Measurements from ENCODE around the gene C5orf63.
"Not testable (repeated sequence)": the region's sequence is repeated elsewhere in the genome, so short reads cannot be mapped to it uniquely, and the experiment has no call there.

C5orf63 gene

DNA sequence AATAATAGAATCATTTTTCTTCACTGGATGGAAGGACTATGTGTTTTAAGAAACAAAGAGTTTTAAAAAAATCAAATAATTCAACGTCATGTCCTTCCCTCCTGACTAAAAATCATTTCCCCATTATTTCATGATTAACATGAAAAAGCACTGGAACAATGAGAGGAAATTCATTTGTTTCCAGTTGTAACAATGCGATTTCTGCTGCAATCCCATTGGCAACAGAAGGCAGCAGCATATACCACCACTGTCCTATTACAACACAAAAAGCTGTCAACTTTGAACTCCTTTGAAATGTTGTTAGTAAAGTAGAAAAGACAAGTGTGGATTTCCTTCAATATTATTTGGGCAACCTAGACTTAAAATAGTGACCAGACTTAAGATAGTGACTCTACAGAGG, 3.1 kb downstream of the C5orf63 start:
- DNase-seq = no peak

DNA sequence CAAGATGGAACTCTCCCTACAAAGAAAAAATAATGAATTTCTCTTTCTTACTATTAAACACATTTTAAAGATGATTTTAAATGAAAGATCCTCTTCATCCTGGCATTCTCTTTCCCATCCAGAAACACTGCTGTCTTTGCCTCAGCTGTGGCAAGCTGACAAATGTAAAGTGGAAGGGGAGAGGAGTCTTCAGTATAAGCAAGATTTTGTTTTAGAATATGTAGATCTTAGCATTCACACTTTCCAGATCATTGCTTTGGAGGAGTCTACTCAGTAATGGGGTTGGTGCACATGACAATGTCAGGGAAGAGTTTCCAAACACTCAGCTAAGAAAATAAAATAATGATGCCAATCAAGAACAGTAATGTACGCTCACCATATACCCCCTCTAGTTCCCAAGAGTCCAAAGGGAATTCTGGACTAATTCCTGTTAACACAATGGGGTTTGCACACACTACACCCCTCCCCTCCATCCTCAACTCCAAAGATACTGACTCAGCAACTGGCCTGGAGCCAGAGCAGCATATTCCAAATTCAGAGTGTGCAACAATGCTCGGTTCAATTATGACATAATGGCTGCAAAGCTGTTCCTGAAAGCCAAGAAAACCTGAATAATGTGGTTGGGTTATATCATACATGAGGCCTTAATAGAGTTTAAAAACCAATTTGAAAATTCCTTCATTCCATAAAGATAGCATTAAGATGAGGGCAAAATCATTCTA, 4.6 kb downstream of the C5orf63 start:
- no peak for DNase-seq

DNA sequence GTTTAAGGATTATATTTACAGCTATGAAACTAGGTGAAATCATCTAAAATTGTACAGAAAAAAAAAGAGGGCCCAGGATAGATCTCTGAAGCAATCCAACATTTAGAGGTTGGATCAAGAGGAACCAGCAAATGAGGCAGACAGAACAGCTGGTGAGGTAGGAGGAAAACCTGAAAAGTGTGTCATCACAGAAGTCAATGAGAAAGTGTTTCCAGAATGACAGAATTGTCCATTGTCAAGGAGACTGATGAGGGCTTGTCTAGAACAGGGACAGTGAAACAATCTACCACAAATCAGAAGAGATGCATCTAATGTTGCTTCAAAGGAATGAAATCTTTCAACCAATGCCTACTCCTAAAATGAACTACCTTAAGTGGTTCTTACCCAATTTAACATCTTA, 6.6 kb downstream of the C5orf63 start:
- no peak for DNase-seq

DNA sequence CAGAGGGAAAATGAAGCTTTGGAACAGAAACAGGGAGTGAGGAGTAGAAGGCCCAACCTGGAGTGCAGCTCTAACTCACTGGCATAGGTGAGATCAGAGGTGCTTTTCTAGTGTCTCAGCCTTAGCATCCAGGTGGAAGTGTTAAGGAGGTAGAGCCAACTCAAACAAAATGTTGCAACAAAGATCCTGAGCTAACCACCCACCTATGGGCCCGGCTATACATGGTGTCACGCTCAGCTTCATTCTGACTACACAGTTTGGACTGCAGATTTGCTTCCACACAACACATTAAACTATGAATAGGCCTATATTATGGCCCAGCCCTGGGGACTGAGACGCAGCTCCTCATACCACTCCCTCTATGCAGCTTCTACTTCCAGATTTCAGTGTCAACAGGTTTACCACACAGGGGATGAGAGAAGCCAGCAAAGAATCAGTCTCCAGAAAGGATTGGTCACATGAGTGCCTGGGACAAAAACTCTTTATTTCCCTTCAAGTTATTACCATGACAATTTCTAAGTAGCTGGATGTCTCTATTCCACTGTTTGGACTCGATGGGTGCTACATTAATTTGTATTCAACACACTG, 9.0 kb downstream of the C5orf63 start:
- DNase-seq = no peak

DNA sequence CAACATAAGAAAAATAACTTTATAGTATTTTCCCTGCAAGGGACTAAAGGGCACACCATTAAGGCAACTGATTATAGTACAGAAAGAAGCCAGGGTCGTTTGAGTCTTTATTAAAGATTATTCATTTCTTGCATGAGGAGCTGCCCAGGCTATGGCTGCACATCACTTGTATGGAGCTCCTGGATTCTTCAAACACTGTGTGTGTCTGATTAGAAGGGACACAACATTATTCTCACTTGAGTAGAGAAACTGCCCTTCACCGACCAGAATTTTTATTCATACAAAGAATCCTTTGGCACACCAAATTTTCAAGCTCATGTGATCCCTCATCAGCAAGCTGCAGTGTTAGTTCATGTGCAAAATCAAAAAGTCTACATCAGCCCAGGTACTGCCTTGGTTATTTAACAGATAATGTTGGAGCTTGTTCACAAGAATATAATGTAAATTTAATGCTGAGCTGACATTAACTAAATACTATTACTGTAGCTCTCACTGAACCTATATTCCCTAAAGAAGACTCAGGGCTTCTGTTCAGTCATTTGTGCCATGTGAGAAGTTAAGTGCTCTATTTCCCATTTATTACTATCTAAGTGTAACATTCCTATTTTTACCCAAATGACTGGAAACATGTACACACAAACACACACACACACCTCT, 9.9 kb downstream of the C5orf63 start:
- DNase-seq = no peak

DNA sequence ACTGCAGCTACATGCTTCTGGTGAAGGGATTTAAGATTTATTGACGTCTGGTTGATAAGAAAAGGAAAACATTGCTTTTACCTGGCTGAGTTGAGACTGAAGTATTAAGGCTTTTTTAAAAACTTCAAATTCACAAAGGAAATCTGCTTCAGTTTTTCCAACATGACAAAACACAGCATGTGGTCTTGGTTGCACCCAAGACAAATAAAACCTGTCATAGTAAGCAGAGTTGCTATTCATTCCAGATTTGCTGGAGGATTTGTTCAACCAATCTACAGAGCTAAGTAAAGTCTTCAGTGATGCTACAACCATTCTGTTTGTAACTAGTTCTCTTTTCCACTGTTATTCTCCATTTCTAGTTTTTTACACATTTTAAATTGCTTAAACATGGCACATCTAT, 11.3 kb downstream of the C5orf63 start:
- no peak for DNase-seq

DNA sequence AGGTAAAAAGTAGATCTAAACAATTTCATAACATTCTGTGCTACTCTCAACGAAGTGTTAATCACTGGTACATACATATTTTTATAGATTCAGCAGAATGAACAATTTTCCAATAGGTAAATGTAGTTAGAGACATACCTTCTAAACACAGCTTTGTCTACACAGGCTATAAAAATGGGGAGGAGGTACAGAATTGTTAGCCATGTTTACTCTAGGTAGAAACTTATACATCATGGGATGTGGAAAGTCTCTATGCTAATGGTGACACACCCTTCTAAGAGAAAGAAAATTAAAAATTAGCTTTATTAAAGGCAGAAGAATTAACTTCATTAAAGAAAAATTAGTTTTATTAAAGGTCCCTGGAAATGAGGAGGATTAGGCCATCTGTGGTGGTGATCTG, 11.8 kb downstream of the C5orf63 start:
- DNase-seq = no peak

DNA sequence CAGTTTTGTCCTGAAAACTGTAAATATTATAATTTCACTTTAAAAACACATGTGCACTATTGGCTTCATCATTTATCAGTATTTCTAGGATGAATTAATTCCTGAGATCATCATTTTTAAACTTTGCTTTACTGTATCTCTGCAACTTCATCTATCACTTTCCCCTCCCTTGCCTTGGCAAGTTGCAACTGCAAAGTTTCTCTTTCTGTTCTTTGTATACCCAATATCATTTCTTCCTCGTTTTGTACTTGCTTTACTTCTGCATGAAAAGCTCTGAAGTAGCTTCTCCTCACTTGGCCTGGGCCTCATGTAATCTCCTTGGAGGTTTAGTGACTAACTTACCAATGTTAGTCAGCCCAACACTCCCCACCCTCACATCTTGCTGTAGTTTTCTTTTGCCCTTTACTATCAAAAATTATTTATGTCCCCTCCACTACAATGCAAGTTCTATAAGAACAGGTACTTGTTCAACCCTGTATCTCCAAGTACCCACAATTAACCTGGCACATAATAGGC, 12.8 kb downstream of the C5orf63 start:
- DNase-seq = no peak

DNA sequence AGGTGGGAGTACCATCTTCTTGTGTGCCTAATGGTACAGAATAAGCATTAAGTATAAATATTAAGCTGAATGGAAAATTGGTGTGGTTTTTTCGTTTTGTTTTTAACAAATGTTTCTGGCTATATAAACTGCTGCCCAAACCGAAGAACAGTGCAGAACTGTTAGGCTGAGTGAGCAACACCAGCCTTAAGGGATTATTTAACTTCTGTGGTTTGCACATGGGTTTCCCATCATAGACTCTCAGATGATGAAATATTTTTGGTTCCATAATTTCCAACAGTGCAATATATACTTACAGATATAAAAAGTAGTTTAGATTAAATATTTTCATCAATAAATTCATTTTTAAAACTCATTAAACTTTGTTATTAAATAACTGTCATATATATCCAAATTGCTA, 16.4 kb downstream of the C5orf63 start:
- no peak for DNase-seq

DNA sequence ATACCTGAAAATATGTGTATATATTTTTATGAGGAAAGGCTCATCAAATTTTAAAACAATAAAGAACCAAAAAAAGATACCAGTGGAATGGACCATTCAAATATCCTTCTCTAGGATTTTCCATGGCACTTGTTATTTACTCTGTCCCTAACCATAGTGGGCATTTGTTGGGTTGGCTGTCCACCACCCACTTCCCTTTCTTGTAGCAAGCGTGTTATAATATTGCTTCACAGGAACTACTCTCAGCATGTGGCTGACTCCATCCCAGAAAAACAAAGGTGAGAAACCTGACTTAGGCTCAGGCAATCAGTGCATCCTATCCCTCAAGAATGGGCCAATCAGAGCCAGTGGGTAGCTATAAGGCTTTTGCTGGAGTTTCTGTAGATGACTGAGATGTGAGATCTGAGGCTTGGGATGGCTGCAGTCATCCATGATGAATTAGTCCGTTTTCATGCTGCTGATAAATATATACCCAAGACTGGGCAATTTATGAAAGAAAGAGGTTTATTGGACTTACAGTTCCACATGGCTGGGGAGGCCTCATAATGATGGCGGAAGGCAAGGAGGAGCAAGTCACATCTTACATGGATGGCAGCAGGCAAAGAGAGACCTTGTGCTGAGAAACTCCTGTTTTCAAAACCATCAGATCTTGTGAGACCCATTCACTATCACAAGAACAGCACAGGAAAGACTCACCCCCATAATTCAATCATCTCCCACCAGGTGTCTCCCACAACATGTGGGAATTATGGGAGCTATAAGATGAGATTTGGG, 17.2 kb downstream of the C5orf63 start:
- DNase-seq = no peak

DNA sequence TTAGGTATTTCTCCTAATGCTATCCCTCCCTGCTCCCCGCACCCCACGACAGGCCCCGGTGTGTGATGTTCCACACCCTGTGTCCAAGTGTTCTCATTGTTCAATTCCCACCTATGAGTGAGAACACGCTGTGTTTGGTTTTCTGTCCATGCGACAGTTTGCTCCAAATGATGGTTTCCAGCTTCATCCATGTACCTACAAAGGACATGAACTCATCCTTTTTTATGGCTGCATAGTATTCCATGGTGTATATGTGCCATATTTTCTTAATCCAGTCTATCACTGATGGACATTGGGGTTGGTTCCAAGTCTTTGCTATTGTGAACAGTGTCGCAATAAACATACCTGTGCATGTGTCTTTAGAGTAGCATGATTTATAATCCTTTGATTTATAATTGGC, 19.8 kb downstream of the C5orf63 start:
- DNase-seq = not testable (repeated sequence)

DNA sequence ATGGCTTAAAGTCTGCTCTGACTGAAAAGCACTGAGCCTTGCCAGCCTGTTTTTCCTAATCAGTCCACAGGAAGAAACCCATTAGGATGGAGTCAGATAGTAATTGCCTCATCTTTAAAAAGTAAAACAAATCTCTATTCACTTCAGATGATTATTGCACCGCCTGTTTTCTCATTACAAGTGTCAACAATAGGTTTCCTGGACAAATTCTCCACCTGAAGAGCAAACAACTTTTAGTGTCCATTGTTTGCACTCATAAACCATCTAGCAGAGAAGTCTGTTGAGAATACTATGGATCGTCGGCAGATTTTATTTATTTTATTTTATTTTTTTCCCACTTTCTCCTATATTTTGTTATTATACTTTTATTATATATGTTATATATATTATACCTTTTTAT, 20.3 kb downstream of the C5orf63 start:
- DNase-seq = no peak

DNA sequence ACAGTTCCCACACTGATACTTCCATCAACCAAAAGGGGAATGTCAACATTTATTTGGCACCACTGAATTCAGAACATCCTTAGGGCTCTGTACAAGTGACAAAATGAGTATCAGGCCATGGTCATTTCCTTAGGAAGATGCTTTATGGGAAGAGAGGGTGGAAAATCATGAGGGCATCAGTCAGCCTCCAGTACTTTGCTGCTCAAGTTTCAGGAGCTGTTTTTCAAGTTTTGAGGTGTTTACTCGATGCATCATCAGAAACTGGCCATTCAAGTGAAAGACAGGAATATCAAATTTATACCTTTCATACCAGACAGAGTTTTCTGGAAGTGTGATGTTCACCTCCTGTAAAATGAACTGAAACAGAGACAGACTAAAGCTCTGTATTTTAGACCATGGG, 21.7 kb downstream of the C5orf63 start:
- no peak for DNase-seq

DNA sequence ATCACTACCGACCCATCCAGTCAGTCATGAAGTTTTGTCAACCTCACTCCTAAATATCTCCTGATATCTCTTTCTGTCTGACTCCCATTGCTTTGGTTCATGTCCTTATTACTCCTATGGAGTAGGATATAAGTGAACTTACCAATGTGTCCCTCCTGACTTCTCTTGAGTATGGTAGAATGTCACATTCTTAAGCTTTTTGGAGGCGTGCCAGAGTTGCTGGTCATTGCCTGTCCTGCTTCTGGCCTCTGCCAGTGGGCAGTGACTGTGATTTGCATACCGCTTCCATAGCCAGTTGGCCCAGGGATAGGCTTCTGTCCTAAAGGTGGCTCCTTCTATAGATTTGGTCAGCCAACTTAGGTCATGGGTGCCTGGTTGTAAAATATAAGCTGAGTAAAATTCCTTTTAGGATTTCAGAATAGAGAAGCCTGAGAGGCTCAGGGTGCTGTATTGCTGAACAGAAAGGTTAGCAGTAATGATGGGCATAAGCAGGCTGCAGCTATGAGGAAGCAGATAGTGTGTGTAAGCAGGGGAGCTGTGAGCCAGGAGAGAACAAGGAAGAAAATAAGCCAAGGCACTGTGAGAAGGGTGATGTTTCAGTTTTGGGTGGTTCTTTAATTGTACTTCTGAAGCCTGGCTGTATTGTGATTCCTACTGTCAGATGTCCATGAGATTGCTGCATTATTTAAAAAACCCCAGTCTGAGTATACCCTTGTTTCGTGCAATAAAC, 26.8 kb downstream of the C5orf63 start:
- no peak for DNase-seq

DNA sequence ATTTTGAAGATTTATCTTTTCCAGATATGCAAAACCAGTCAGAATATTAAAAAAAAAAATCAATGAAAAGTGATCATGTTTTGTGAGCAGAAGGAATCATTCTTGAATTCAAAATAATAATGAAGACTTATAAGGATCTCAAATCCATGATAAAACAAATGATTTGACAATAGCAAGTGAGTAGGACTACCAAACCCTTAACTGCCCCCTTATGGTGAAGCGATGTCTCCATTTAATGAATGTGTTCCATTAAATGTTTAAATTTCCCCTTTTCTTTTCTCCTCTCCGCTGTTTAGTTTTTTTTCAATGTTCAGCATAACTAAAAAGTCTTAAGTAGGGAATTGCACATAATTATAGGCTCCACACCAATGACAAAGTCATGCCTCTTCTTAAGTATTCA, 30.7 kb downstream of the C5orf63 start:
- DNase-seq = no peak

DNA sequence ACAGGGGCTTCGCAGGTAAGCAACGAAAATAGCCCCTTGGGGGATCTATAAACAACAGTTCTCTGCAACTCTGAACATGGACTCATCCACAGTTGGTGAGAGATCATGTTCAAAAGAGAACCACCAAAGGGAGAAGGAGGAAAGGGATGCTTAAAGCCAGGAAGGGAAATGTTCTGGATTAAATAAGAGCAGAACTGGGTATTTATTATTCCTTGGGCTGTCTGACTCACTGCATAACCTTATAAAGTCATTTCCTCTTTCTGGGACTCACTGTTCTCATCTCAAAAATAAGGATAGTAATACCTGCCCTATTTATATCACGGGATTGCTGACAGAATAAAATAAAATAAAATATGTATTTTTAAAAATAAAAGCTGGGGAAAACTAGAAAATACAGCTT, 31.7 kb downstream of the C5orf63 start:
- no peak for DNase-seq

DNA sequence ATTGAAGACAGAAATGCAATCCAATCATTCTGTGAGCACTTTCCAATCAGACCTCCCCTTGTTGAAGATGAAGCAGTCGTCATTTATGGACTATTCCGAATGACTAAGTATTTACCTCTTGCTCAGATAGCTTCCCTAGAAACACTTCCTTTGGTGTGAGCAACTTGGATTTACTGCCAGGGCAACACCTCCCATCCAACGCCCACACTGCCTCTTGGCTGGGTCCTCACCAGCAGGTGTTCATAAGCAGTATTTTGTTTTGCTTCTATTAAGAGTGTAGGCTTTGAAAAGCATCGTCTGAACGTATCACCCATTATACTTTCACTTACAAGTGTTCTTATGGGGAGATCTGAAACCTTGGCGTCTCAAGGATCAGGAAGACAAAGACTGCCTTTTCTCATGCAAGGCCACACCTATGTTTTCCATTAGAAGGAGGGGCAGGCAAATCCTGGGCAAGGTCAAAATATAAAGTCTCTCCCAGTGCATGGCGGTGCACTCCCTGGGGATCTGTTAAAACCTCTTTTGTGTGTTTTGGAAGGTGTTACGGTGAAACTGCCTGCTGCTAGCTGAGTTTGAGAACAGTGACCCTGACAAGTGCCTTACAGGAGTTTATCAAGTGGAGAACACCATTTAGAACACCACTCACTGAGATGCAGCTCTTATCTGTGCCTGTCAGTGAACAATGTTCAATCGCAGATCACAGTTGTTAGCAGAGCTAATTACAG, 32.3 kb downstream of the C5orf63 start:
- peak; percentile 62 to 72 for DNase-seq

DNA sequence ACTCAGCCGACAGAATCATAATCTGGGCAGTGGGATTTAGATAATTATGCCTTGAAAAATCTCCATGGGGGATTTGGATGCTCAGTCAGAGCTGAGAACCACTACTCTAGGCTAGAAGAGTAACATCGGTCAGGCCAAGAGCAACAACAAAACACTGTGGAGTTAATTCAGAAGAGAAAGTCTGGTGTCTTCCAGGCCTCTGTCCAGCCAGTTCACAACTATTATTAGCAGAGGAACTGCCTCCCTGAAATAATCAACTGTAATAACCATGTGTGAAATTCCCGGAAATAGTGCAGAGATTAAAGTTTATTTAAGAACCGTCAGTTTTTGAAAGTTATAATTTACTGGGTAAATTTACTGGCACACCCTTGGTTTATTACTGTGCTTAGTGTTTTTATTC, 34.8 kb downstream of the C5orf63 start:
- no peak for DNase-seq

DNA sequence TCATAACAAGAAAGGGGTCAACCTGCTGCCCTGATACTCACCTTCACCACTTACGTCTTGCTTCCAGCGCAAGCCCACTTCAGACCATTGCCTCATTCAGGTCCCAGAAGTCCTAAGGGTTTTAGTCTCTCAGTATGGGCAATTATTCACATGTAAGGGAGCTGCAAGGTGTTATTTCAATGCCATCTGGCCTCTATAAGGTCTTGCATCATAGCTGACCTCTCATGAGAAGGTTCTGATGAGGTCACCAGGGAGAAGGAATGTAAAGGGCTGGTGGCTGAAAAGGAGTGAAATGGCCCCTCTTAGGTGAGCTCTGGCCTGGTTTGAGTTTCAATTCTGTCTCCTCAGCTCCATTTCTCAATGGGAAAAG, 41.5 kb downstream of the C5orf63 start:
- DNase-seq = no peak

DNA sequence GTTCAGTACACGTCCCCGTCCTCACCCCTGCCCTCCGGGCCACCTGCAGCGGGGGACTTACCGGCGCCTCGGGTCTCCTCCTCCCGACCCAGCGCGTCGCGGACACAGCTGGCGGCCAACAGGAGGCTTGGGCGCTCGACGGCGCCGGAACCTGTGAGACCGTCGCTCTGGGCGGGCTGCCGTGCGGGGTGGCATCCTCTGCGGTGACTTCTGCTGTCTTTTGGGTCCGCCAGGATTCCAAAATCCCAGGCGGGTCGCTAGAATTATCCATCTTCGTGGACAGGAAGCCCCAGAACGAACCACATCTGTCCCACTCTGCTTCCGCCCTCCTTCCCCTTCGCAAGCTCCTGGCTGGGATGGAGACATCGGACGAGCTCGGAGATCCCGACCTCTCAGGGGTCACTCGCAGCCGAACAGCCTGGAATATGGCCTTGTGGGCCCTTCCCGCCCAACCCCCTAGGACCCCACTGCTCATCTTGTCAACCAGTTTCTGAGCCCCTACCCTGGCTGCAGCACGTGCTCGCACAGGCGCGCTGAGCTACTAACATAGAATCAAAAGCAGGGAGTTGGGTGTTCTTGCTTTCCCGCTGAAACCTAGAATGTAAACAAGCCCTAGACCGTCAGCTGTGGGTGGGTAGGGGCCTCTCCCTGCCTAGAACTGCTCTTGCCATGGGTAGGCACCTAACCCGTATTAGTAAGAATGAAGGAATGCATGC, 42.0 kb downstream of the C5orf63 start:
- peak in 1 of 2 experiments; percentile 58 for DNase-seq
